ENCODE results near the gene KLF16.

The KLF16 gene

DNA sequence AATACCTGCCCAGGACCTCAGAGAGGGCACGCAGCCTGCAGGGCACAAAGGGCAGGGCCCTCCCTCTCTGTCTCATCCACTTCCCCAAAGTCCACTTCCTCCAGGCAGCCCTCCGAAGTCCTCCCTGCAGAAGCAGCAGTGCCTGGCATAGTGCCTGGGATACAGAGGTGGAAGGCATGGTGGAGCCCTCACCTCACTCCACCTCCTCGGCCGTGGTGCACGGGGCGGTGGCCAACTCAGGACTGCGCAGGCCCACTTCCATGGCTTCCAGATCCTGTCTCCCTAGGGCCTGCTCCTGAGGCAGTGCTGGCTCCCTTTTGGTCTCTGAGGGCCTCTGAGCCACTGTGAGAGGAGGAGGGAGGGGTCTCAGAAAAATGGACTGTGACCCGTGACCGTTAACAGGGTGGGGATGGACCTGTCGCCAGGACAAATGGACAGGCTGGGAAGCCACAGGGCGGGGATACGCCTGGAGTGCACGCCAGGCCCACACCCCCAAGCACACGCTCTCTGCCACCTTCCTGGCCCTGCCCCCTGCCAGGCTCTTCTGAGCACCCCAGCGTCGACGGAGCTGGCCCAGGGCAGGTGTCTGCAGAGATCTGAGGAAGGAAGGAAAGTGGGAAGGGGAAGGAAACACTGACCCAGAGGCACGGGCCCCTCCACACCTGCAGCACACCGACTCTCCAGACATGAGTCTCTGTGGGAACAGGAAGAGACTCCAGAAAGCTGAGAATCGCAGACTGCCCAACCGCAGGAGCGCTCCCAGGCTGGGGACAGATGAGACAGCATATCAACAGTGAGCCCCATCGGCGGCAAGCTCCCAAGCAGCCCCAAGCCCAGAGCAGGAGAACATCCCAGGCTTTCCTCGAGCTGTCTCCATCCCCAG is 23.5 kb downstream of the KLF16 start:
- FAIRE-seq = no peak

DNA sequence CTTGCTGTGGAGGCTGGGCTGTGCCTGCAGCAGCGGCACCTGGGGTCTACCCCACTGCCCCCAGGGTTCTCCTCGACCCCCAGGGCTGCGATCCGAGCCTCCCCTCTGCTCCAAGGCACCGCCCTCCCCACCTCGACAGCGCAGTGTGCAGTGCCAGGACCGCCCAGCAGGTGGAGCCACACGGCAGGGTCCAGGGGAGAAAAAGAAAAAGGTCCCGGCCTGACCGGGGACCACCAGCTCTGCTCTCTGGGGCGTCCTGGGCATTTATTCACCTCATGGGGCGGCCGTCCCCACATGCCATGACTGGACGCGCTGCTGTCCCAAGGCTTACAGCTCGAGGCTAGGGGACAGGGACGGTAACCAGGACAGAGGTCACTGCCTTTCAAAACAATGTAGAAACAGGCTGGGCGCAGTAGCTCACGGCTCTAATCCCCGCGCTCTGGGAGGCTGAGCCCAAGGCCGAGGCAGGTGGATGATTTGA is 25.7 kb downstream of the KLF16 start:
- FAIRE-seq = no peak

DNA sequence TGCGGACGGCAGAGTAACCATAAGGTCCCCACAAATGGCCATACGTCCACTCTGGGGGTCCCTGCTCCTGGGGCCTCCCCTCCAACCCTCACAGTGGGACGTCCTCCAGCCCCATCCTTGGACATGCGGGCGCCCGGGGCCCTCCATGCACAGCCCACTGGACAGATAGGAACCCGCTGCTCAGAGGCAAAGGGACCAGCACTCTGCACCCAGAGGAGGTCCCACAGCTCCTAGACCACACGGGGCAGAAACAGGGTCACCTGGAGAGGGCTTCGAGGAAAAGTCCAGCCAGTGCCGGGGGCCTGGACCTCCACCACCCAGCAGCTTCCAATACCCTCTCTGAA is 26.2 kb downstream of the KLF16 start:
- FAIRE-seq = no peak

DNA sequence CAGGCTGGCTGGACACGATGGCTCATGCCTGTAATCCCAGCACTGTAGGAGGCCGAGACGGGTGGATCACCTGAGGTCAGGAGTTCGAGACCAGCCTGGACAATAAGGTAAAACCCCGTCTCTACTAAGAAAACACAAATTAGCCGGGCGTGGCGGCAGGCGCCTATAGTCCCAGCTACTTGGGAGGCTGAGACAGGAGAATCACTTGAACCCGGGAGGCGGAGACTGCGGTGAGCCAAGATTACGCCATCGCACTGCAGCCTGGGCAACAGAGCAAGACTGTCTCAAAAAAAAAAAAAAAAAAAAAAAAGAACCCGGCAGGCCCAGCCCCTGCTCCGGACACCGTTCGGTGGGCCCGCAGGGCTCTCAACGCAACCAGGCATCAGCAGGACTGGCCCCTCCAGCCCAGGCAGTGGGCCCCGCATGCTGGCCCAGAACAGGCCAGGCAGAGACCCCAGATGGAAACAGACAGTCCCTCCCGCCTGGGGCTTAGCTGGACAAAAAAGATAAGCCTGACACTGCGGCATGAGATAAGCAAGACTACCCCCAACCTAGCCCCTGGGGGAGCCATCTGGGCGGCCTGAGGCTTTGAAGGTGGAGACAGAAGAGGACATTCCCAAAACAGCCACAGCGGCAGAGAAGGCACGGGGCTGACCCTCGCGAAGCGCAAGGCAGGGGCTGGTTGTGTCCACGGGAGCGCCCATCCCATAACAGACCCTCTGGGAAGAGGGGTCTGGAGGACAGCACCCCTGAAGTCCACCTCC is 26.7 kb downstream of the KLF16 start:
- FAIRE-seq = no peak

DNA sequence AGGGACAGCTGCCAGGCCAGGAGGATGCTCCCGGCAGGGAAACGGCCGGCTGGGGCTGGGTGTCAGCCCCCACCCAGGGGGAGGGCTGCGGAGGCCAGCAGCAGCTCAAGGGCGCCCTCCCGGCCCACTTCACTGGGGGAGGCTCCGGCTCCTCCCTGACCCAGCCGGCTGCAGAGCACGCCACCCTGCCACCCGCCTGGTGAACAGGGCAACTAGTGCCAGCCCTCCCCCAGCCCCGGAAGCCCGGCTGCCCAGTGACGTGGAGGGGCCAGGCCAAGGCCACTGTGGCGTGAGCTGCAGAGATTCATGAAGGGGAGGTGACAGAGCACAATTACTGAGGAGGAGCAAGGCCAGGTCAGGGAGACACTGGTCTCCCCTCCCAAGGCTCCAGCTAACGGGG is 29.8 kb downstream of the KLF16 start:
- FAIRE-seq = no peak

DNA sequence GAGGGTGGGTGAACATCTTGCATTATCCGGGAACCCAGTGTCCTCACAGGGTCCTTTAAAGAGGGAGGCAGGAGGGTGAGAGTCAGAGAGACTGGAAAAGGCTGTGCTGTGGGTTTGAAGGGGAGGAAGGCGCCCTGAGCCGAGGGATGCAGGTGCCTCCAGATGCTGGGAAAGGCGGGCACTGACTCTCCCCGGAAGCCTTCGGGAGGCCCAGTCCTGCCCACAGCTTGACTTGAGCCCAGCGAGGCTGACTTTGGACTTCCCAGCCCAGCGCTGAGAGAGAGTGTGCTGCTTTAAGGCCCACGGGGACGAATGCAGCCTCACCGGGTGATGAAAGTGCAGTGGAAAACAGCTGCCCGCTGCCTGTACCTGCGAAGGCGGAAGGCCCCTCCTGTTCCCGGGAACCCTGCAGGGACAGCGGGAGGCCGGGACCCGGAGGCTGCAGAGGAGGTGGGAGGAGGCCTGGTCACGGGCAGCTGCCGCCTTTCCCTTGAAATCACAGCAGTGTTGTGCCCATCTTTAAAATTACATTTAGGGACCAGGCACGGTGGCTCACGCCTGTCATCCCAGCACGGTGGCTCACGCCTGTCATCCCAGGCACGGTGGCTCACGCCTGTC is 31.2 kb downstream of the KLF16 start:
- FAIRE-seq = no peak

DNA sequence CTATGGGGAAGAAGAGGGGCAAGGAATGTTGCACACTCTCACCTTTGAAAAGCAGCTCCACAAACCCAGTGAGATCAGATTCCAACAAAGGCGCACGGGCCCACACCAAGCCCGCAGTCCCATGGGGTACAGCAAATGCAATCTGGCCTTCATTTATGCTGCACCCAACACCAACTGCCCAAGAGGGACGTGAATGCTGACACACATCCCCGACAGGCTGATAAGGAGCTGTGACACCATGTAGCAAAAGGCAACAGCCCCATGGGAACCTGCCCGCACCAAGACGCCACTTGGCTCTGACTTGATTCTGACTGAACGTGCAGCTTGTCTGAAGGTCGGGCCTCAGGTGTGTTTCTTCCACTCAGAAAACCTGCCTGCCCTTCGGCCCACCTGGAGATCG is 32.4 kb downstream of the KLF16 start:
- no peak for FAIRE-seq

DNA sequence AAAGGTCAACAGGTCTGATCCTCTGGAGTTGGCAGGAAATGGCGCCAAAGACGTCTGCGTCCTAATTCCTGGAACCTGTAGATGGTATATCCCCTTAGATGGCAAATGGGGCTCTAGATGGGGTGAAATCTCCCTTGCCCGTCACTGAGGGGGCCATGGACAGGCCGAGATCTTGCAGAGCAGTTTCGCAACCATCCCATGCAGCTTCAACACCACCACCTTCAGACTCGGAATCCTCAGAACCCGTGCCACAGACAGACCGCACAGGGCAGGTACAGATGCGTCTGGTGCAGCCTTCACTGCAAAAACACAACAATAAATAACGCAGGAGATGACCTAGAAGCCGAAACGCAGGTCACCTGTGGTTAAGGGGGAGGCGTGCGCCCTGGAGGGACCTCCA is 32.8 kb downstream of the KLF16 start:
- no peak for FAIRE-seq

DNA sequence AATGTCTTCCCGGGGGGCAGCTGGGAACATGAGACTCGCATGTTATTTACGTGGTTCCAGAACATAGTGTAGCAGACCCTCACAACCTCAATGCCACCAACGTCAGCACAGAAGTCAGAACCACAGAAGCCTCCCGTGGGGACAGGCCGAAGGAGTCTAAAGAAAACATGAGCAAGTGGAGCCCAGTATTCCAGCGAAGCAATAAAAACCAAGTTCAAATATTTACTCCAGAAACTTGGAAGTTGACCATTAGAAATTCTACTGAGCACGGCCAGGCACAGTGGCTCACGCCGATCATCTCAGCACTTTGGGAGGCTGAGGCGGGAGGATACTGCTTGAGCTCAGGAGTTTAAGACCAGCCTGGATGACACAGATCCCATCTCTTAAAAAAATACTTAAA is 33.4 kb downstream of the KLF16 start:
- no peak for FAIRE-seq

DNA sequence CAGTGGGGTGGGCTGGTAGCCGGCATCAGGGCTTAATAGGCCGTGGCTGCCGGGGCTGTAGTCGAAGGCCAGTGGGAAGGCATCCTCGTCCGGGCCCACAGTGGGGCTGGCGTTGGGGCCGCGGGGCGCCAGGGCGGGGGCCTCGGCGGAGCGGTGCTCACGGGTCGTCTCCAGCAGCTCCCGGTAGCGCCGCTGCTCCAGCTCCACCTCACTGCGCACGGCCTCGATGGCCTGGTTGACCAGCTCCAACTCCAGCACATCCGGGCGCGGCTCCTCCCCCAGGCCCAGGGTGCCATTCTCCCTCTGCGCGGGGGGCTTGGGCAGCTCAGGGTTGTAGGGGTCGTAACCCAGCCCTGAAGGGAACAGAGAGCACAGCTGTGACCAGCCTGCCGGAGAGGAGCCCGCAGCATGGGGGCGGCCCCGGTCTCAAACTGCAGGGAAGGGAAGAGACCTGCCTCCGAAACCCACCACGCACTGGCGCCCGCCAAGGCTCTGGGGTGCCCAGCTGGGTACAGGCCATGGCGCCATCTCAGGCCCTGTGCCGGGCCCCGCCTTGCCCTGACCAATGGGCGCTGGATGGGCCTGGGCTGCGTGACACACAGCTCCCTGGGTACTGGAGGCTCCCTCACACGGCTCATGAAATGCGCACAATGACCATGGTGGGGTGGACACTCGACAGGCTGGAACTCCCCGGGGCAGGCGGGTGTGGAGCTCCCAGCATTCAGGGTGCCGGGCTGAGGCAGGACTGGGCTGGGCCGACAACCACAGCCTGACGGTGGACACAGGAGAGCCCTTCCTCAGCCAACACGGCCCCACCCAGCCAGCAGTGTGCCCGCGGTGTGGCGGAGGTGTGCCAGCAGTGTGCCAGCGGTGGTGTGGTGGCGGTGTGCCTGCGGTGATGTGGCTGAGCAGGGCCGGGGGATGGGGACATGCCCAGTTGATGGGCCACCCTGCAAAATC is 34.8 kb downstream of the KLF16 start:
- FAIRE-seq = no peak

DNA sequence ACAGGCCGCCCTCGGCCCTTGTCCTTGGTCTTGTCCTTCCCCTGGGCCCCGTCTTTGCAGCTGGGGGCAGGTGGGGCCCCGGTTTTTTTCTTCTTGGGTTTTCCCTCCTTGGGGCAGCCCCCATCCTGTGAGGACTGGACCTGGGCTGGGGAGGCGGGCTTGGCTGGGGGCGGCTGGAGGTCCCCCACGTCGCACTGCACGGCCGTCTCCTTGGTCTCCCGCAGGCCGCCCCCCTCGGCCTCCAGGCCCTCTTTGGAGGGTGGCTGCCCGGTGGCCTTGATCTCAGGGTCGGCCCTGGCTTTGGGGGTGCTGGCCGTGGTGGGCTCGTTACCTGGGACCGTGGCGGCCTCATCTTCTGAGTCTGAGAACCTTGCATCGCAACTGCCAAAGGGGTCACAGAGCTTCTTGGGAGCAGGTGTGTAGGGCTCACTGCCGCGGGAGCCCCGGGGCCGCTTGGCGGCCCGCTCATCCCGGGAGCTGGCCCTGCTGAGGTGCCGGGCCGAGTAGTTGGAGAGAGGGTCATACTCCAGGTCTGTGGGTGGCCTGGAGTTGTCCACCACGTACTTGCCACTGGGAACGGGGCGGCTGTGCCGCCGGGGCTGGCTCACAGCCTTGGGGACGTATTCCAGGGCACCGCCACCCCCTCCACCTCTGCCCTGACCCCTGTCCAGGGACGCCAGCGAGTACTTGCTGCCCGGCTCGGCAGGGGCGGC is 35.7 kb downstream of the KLF16 start:
- FAIRE-seq = no peak

DNA sequence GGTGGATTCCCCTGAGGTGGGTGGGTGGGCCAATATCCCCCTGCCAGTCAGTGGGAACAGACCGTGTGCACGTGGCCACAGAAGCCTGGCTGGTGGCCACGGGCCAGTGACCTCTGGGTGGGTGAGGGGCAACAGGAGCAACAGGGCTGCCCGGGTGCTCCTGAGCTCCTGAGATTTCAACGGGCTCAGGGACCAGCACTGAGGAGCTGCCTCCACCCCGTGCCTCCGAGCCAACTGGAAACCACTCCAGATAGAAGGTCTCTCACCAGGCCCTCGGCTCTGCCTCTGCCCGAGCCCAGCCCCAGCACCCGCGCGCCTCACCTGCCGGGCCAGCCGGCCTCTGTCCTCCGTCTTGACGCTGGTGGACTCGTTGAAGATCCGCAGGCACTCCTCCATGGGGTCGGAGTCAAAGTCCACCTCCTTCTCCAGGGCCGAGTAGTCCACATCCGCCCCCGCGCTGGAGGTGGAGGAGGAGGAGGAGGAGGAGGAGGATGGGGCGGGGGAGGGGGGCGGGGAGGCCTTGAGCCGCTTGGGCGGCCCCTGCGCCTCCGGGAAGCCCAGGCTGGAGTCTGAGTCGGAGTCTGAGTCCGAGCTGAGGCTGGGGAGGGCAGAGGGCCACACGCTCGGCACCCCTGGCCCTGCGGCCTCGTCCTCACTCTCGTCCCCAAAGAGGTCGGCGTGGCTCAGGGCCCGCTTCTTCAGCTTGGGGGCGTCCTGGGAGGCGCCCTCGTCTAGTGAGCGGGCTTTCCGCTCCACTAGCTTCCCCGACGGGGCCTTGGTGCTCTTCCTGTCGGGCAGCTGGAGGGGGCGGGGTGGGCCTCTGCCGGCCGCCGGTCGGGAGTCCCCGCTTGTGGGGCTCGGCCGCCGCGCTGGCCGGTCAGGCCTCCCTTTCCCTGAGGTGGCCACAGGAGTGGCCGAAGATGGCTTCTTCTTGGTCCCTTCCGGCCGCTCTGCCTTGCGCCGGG is 36.5 kb downstream of the KLF16 start:
- FAIRE-seq = no peak

DNA sequence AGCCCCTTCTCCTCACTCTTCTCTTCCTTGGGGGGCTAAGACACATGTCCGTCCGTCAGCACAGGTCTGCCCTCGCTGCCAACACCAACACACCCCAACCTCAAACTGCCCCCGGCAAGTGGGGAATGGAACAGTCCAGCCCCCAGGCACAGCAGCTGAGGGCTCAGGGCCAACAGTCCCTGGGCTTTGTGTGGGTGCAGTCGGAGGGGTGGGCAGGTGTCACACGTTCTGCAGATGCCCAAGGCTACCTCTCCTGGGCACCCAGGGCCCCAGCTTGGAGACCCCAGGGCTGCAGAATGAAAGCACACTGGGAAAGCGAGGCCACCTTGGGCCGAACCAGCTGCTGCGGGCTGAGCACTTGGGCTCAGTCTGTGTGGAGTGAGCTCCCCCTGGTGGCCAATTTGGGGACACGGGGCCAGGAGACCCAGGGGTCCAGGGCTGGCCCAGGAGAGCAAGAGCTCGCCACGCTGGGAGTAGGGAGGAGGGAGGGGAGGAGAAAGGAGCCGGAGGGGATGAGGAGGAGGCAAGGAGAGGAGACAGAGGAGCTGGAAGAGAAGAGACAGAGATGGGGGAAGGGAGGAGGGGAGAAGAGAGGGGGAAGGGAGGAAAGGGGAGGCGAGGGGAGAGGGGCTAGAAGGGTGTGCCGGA is 37.3 kb downstream of the KLF16 start:
- no peak for FAIRE-seq

DNA sequence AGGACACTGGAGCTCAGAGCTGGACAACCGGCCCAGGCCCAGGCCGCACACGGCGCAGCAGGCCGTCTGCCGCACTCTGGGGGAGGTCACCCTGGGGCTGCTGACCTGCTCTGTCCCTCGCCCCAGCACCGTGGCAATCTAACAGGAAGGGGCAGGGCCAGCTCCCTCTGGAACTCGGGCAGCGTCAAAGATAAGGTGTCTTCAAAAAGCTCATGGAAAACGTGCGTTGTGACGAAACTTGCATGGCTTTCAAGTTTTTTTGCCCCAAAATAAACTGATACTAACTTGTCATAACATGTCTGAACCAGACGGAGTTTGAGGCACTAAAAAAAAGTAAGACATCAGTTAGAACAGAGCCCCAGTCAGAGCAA is 39.1 kb downstream of the KLF16 start:
- no peak for FAIRE-seq

DNA sequence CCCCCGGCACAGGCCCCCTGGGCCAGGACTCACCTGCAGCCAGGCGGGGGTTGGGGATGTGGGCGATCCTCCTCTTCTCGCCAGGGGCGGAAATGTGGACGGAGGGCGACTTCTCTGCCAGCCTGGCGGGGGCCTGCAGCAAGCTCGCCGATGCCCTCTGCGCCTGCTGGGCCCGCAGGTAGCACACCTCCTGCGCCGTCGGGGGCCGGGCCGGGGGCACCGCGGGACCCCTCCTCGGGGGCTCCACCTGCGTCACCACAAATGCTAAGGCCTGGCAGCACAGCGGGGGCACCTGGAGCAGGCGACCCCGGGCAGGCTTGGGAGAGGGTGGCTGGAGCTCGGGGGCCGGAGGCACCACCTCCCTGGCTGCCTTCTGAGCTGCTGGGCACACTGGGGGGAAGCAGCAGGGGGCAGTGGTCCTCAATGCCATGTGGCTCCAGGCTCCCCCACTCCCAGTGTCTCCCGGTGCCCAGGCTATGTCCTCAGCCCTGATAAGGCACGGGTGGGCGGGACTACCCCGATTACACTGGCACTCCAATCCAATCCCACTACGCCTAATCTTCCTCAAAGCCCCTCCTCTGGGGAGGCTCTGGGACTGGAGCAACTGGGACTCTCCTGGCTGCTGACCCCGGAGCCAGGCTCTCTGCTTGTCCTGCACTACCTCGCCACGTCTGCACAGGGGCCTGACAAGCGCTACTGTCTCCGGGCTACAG is 39.7 kb downstream of the KLF16 start:
- no peak for FAIRE-seq

DNA sequence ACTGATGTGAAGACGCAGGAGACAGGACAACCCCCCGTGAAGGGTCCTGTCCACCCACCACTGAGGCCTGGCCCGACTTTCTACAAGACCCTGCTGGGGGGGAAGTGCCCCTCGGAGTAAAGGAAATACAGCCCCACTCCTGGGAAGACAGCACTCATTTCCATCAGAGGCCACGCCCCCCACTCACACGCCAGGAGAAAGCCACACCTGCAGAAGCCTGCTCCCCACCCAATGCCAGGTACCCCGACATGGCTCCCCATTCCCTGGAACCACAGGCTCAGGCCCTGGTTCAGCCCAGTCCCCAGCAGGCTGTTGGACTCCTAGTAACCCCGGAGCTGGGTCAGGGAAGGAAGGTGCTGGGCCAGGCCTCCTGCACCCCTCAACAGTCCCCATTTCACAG is 40.4 kb downstream of the KLF16 start:
- FAIRE-seq = no peak

DNA sequence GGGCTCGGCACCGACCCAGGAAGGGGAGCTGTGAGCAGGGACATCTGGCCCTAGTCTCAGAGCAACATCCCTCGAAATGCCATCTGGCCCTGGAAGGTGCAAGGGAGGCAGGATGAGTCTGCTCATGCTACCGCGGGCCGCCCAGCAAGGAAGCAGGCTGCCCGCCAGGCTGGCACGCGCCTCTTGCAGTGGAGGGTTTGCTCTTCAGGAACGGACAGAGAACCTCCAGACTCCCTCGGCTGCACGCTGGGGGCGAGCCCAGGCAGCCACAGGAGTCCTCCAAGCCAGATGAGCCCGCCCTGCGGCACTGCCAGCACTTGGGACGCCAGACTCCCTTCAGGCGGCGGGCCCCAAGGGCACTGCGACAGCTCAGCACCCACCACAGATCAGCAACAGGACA is 41.2 kb downstream of the KLF16 start:
- FAIRE-seq = no peak

DNA sequence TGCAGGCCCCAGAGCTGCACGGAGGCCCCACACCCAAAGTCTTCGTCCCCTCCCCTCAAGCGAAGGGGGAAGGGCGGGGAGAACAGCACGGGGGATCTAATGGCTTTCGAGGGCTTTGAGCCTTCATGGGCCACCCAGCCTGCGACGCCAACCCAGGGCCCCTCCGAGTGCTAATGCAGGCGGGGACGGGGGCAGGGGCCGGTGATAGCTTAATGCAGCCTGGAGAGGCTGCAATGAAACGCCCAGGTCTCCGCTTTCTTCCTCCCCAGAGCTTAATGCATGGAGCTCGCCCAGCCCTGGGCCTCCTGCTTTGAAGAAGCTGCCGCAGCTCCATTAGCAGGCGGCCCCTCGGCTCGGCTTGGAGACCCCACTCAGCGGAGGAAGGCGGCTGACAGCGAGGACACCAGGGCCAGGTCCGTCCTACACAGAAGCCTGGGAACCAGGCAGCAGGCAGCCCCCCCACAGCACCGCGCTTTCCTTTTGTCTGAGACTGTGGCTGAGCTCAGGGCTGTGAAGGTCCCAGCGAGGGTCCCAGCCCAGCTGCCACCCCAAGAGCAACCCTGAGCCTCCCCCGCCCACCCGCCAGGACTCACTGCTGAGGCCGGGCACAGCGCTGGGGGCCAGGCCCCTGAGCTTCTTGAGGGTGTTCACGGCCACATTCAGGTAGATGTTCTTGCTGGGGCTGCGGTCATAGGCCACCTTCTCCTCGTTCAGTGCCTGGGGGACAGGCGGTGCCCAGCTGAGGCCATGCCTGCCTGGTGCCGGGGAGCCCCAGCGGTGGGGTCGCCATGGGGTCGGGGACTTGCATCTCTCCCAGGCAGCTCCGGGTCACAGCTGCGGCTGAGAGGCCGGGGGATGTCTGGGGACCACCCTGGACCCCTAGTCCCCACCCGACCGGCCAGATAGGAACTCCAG is 43.8 kb downstream of the KLF16 start:
- FAIRE-seq = no peak

All from TTC549 (cell line).